Measurements from ENCODE around the gene KRTAP4-11. TPM values are rescaled to one million over a fixed set of nuclear protein-coding genes. Genes with fewer than 3 reads are reported as not detected.
A peak's percentile ranks its signal among the peaks of the same experiment; 100 is the strongest.
"Not testable (repeated sequence)": the region's sequence is repeated elsewhere in the genome, so short reads cannot be mapped to it uniquely, and the experiment has no call there.

Gene KRTAP4-11
- total RNA-seq, 1 experiment from 2014 or later = not detected

GRCh38 chr17:41111151-41111885 is 6.9 kb downstream of the KRTAP4-11 start:
- BruUV-seq (replicated peaks) = no TSS peak

GRCh38 chr17:41108728-41109386 is 9.3 kb downstream of the KRTAP4-11 start:
- H3K36me3 Mint-ChIP-seq (ENCODE audit: insufficient read depth, unreplicated experiment); DNase-seq; BruUV-seq (replicated peaks); H3K27ac Mint-ChIP-seq (ENCODE audit: unreplicated experiment); H3K27me3 Mint-ChIP-seq (ENCODE audit: unreplicated experiment); intact Hi-C loops (cut with micrococcal nuclease; ENCODE audit: unreplicated experiment); H3K4me3 Mint-ChIP-seq (ENCODE audit: low read depth, unreplicated experiment): not testable (repeated sequence)
- H3K4me1 Mint-ChIP-seq (ENCODE audit: low read depth, unreplicated experiment) = peaks cover 25% of the 10 kb centered on the region
- H3K9me3 Mint-ChIP-seq (ENCODE audit: low read depth, unreplicated experiment) = peaks cover 12% of the 10 kb centered on the region
- CTCF ChIA-PET = interaction anchor here (0.6 kb wide), 2 partner anchors 153 to 220 kb away, joined by 3 read pairs; no protein-coding TSS in a partner anchor

More at GRCh38 chr17:41111151-41111885, 6.9 kb downstream of the KRTAP4-11 start:
- TF ChIP-seq CTCF (IDR thresholded peaks at IDR 0.05; ENCODE audit: unreplicated experiment) = no peak
- no peak for DNase-seq
- Mint-ChIP-seq H3K4me3 (ENCODE audit: low read depth, unreplicated experiment) (no peak overlapping the region), H3K4me1 (ENCODE audit: low read depth, unreplicated experiment) (peaks cover 16% of the 10 kb centered on the region), H3K36me3 (ENCODE audit: insufficient read depth, unreplicated experiment) (no peaks in the 10 kb centered on the region), H3K27me3 (ENCODE audit: unreplicated experiment) (no peaks in the 10 kb centered on the region), H3K9me3 (ENCODE audit: low read depth, unreplicated experiment) (peaks cover 12% of the 10 kb centered on the region), H3K27ac (ENCODE audit: unreplicated experiment) (no peak overlapping the region)
- intact Hi-C loops (cut with micrococcal nuclease; ENCODE audit: unreplicated experiment) = no loop called here
- CTCF ChIA-PET = interaction anchor here (0.7 kb wide), 2 partner anchors 19 to 20 kb away, joined by 3 read pairs; no protein-coding TSS in a partner anchor

GRCh38 chr17:41107941-41108450 is 10.2 kb downstream of the KRTAP4-11 start:
- Mint-ChIP-seq H3K9me3 (ENCODE audit: low read depth, unreplicated experiment) (peaks cover 12% of the 10 kb centered on the region), H3K27me3 (ENCODE audit: unreplicated experiment) (no peaks in the 10 kb centered on the region), H3K4me3 (ENCODE audit: low read depth, unreplicated experiment) (no peak overlapping the region), H3K4me1 (ENCODE audit: low read depth, unreplicated experiment) (peaks cover 33% of the 10 kb centered on the region), H3K36me3 (ENCODE audit: insufficient read depth, unreplicated experiment) (no peaks in the 10 kb centered on the region), H3K27ac (ENCODE audit: unreplicated experiment) (peak overlapping the region; percentile 22)
- no TSS peak for BruUV-seq (replicated peaks)
- TF ChIP-seq CTCF (IDR thresholded peaks at IDR 0.05; ENCODE audit: unreplicated experiment) = no peak
- DNase-seq = no peak
- intact Hi-C loops (cut with micrococcal nuclease; ENCODE audit: unreplicated experiment) = loop anchor here (1.0 kb wide), 1 partner anchor 21 kb away; no protein-coding TSS in a partner anchor
- CTCF ChIA-PET = interaction anchor here (0.6 kb wide), 1 partner anchor 152 kb away, joined by 3 read pairs; no protein-coding TSS in a partner anchor

GRCh38 chr17:41105347-41105746 is 12.8 kb downstream of the KRTAP4-11 start, which contains the start of gene KRTAP4-9:
Gene KRTAP4-9 (plus strand): TSS chr17:41105389. CDS start chr17:41105389, 0 bp downstream.
- DNase-seq; H3K27me3 Mint-ChIP-seq (ENCODE audit: unreplicated experiment); H3K4me3 Mint-ChIP-seq (ENCODE audit: low read depth, unreplicated experiment); intact Hi-C loops (cut with micrococcal nuclease; ENCODE audit: unreplicated experiment); H3K36me3 Mint-ChIP-seq (ENCODE audit: insufficient read depth, unreplicated experiment); BruUV-seq (replicated peaks); H3K9me3 Mint-ChIP-seq (ENCODE audit: low read depth, unreplicated experiment); CTCF ChIA-PET: not testable (repeated sequence)
- peak within 1 kb of the TSS; percentile 30 for H3K27ac Mint-ChIP-seq (ENCODE audit: unreplicated experiment)
- H3K4me1 Mint-ChIP-seq (ENCODE audit: low read depth, unreplicated experiment) = peaks cover 41% of the 10 kb centered on the region

- H3K4me1 Mint-ChIP-seq (ENCODE audit: low read depth, unreplicated experiment) = peaks cover 49% of the 10 kb centered on the region
These were observed 13.7 kb downstream of the KRTAP4-11 start for GRCh38 chr17:41104386-41105038.

More at GRCh38 chr17:41104386-41105038, 13.7 kb downstream of the KRTAP4-11 start:
- H3K27me3 Mint-ChIP-seq (ENCODE audit: unreplicated experiment); BruUV-seq (replicated peaks); H3K27ac Mint-ChIP-seq (ENCODE audit: unreplicated experiment); H3K36me3 Mint-ChIP-seq (ENCODE audit: insufficient read depth, unreplicated experiment); intact Hi-C loops (cut with micrococcal nuclease; ENCODE audit: unreplicated experiment); H3K9me3 Mint-ChIP-seq (ENCODE audit: low read depth, unreplicated experiment); DNase-seq; CTCF ChIA-PET; H3K4me3 Mint-ChIP-seq (ENCODE audit: low read depth, unreplicated experiment): not testable (repeated sequence)

Measured in Calu3 (cell line).